Mesendoderm (in vitro differentiated cells): ENCODE results near the gene LYZL2.
"Not testable (repeated sequence)": the region's sequence is repeated elsewhere in the genome, so short reads cannot be mapped to it uniquely, and the experiment has no call there.

Experiments
- DNase-seq: peaks from one replicate; pipeline ENCODE4 v3.0.0; 2013
- H2AK5ac ChIP-seq: 2 replicates; pipeline ENCODE4 v1.6.1; 2013; ENCODE audit warnings: low read length, inconsistent platforms
- H2BK120ac ChIP-seq: 2 replicates; pipeline ENCODE4 v1.6.1; 2013; ENCODE audit warnings: low read depth, mild to moderate bottlenecking, low read length, moderate library complexity, mixed read lengths
- H2BK15ac ChIP-seq: replicated peaks from 2 replicates; pipeline ENCODE4 v1.6.1; 2013; ENCODE audit warnings: low read depth, mild to moderate bottlenecking, moderate library complexity
- H2BK5ac ChIP-seq: 2 replicates; pipeline ENCODE4 v1.6.1; 2013; ENCODE audit warnings: low read length, inconsistent platforms
- H3K18ac ChIP-seq: 2 replicates; pipeline ENCODE4 v1.6.1; 2013; ENCODE audit warnings: mild to moderate bottlenecking, low read length, mixed read lengths
- H3K23ac ChIP-seq: one replicate; pipeline ENCODE4 v1.6.1; 2013; ENCODE audit warnings: low read length
- H3K27ac ChIP-seq: 2 replicates; pipeline ENCODE4 v1.5.1; 2013; ENCODE audit warnings: low read depth, mild to moderate bottlenecking, inconsistent platforms, low read length, moderate library complexity
- H3K27me3 ChIP-seq: 2 replicates; pipeline ENCODE4 v1.6.1; 2013; ENCODE audit warnings: low read length, control low read depth, mild to moderate bottlenecking, inconsistent platforms; ENCODE audit not compliant: insufficient read depth, poor library complexity
- H3K36me3 ChIP-seq: 2 replicates; pipeline ENCODE4 v1.6.1; 2013; ENCODE audit warnings: low read length, inconsistent platforms; ENCODE audit not compliant: control insufficient read depth, insufficient read depth
- H3K4ac ChIP-seq: one replicate; pipeline ENCODE4 v1.6.1; 2013; ENCODE audit warnings: low read depth, mild to moderate bottlenecking, low read length, moderate library complexity
- H3K4me1 ChIP-seq: 2 replicates; pipeline ENCODE4 v1.6.1; 2013; ENCODE audit warnings: low read depth, low read length, inconsistent platforms; ENCODE audit not compliant: control insufficient read depth
- H3K4me2 ChIP-seq: 2 replicates; pipeline ENCODE4 v1.6.1; 2013; ENCODE audit warnings: low read length
- H3K4me3 ChIP-seq: 2 replicates; pipeline ENCODE4 v1.5.1; 2013; ENCODE audit warnings: mild to moderate bottlenecking, low read length
- H3K56ac ChIP-seq: one replicate; pipeline ENCODE4 v1.6.1; 2013; ENCODE audit warnings: low read length
- H3K79me1 ChIP-seq: 2 replicates; pipeline ENCODE4 v1.6.1; 2013; ENCODE audit warnings: low read length, inconsistent platforms
- H3K79me2 ChIP-seq: 2 replicates; pipeline ENCODE4 v1.6.1; 2013; ENCODE audit warnings: mild to moderate bottlenecking, low read length; ENCODE audit not compliant: control insufficient read depth, insufficient read depth
- H3K9ac ChIP-seq: 2 replicates; pipeline ENCODE4 v1.6.1; 2013; ENCODE audit warnings: low read length, inconsistent platforms
- H4K5ac ChIP-seq: one replicate; pipeline ENCODE4 v1.6.1; 2013; ENCODE audit warnings: low read length
- H4K8ac ChIP-seq: one replicate; pipeline ENCODE4 v1.6.1; 2013; ENCODE audit warnings: low read depth, mild to moderate bottlenecking, control low read depth, low read length, moderate library complexity
- WGBS: extraction: QIAGEN DNeasy Blood & Tissue Kit; methylation state at CpG from one replicate; pipeline ENCODE4 v1.1.7; 2013; ENCODE audit warnings: low lambda C conversion rate, missing lambda C conversion rate; ENCODE audit not compliant: insufficient coverage; ENCODE audit errors: extremely low coverage; 5-methylcytosine and 5-hydroxymethylcytosine counted together

Gene LYZL2

DNA sequence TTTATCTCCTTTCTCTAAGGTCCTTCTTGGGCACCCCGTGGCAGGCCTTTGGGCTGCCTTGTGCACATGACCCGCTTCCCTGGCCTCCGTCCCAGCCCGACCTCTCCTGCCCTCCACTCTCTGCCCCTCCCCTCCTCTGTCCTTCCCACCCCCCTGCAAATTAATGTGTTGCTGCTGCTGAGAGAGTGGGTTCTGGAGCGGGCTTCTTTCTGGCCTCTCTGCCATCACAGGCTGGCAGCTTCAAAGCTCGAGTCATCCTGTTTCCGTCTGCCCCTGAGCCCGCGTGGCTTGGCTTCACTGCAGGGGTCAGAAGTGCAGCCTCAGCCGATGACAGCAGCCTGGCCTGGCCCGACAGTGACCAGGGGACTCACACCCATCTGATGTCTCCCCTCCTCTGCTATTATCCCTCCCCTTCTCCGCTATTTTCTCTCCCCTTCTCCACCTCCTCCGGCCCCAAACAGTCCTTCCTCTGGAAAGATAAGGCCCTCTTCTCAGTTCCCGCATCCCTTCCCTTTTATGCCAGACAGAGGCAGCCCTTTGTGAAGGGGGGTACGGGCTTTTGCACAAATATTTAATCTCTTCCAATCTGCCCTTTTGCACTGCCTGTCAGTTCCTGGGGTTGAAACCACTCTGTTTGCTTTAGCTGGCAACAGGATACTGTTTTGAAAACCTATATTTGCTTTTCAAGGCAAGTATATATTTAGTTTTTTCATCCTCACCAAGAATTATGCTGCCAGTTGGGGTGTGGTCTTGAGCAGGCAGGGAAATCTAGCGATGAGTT lies 24.0 kb downstream of the LYZL2 start:
- H4K5ac ChIP-seq, H3K79me1 ChIP-seq, H2BK5ac ChIP-seq, H3K56ac ChIP-seq, H3K4me2 ChIP-seq, H2AK5ac ChIP-seq, H3K4me3 ChIP-seq, H2BK15ac ChIP-seq, H3K9ac ChIP-seq, H2BK120ac ChIP-seq, DNase-seq, H3K23ac ChIP-seq, H3K36me3 ChIP-seq, H3K18ac ChIP-seq, H3K4me1 ChIP-seq, H4K8ac ChIP-seq, H3K27me3 ChIP-seq, H3K79me2 ChIP-seq, H3K27ac ChIP-seq, H3K4ac ChIP-seq: not testable (repeated sequence)
- WGBS, result no CpG with 5 or more reads among the region's 16 CpGs

- Histone ChIP-seq H4K5ac (no peak overlapping the region), H3K4me3 (no peak overlapping the region), H3K18ac (no peak overlapping the region), H4K8ac (no peak overlapping the region), H2BK120ac (no peak overlapping the region), H3K4me2 (no peak overlapping the region), H2BK5ac (no peak overlapping the region), H3K79me1 (no peaks in the 10 kb centered on the region), H2AK5ac (no peak overlapping the region), H3K27me3 (no peaks in the 10 kb centered on the region), H3K27ac (no peak overlapping the region), H3K4me1 (no peaks in the 10 kb centered on the region), H3K9ac (no peak overlapping the region), H3K56ac (no peak overlapping the region), H3K79me2 (no peaks in the 10 kb centered on the region), H2BK15ac (no peak overlapping the region), H3K23ac (no peak overlapping the region), H3K4ac (no peak overlapping the region), H3K36me3 (no peaks in the 10 kb centered on the region)
- no peak for DNase-seq
- no CpG with 5 or more reads among the region's 3 CpGs for WGBS
Observed at GRCh38 chr10:30603589-30603988, 26.0 kb downstream of the LYZL2 start.

GRCh38 chr10:30602747-30603146 lies 26.8 kb downstream of the LYZL2 start:
- no peak overlapping the region for H3K4me2 ChIP-seq
- H2BK120ac ChIP-seq, result no peak overlapping the region
- peaks cover 2% of the 10 kb centered on the region for H3K4me1 ChIP-seq
- no peaks in the 10 kb centered on the region for H3K36me3 ChIP-seq
- no peak overlapping the region for H4K5ac ChIP-seq
- no peak overlapping the region for H2AK5ac ChIP-seq
- no peak overlapping the region for H3K4ac ChIP-seq
- no peak overlapping the region for H3K9ac ChIP-seq
- no peaks in the 10 kb centered on the region for H3K79me2 ChIP-seq
- no peak for DNase-seq
- no peaks in the 10 kb centered on the region for H3K79me1 ChIP-seq
- no peak overlapping the region for H2BK5ac ChIP-seq
- H2BK15ac ChIP-seq, result no peak overlapping the region
- no CpG with 5 or more reads among the region's 1 CpG for WGBS
- H3K23ac ChIP-seq, result no peak overlapping the region
- H3K56ac ChIP-seq, result no peak overlapping the region
- H3K4me3 ChIP-seq, result no peak overlapping the region
- no peak overlapping the region for H3K18ac ChIP-seq
- no peak overlapping the region for H3K27ac ChIP-seq
- H3K27me3 ChIP-seq, result no peaks in the 10 kb centered on the region
- H4K8ac ChIP-seq, result no peak overlapping the region

DNA sequence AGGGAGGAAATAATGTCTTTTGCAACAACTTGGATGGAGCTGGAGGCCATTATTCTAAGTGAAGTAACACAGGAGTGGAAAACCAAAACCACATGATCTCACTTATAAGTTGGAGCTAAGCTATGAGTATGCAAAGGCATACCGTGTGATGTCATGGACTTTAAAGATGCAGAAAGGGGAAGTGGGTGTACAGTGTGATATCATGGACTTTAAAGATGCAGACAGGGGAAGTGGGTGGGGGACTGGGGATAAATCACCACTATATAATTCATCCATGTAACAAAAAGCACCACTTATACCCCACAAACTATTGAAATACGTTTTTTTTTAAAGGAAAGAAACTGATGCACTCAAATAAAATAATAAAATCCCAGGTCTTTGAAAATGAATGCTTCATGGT lies 29.5 kb downstream of the LYZL2 start:
- Histone ChIP-seq H2BK120ac (no peak overlapping the region), H3K4me3 (no peak overlapping the region), H3K56ac (no peak overlapping the region), H3K79me2 (no peaks in the 10 kb centered on the region), H3K4ac (no peak overlapping the region), H4K5ac (no peak overlapping the region), H3K23ac (no peak overlapping the region), H2BK15ac (no peak overlapping the region), H3K4me2 (no peak overlapping the region), H3K18ac (no peak overlapping the region), H4K8ac (no peak overlapping the region), H2BK5ac (no peak overlapping the region), H3K27me3 (no peaks in the 10 kb centered on the region), H3K4me1 (peaks cover 4% of the 10 kb centered on the region), H3K9ac (no peak overlapping the region), H3K36me3 (no peaks in the 10 kb centered on the region), H2AK5ac (no peak overlapping the region), H3K27ac (no peak overlapping the region), H3K79me1 (no peaks in the 10 kb centered on the region)
- no CpG with 5 or more reads among the region's 2 CpGs for WGBS
- DNase-seq, result no peak

GRCh38 chr10:30598105-30598776 lies 31.3 kb downstream of the LYZL2 start:
- H3K4me3 ChIP-seq, result no peak overlapping the region
- no peak overlapping the region for H2BK15ac ChIP-seq
- no peak overlapping the region for H2AK5ac ChIP-seq
- no peaks in the 10 kb centered on the region for H3K27me3 ChIP-seq
- no peak overlapping the region for H4K8ac ChIP-seq
- peaks cover 4% of the 10 kb centered on the region for H3K4me1 ChIP-seq
- H2BK120ac ChIP-seq, result no peak overlapping the region
- no peaks in the 10 kb centered on the region for H3K79me2 ChIP-seq
- no peak overlapping the region for H3K4ac ChIP-seq
- H3K23ac ChIP-seq, result no peak overlapping the region
- no peak overlapping the region for H3K56ac ChIP-seq
- H3K36me3 ChIP-seq, result no peaks in the 10 kb centered on the region
- DNase-seq, result no peak
- no peaks in the 10 kb centered on the region for H3K79me1 ChIP-seq
- H4K5ac ChIP-seq, result no peak overlapping the region
- no CpG with 5 or more reads among the region's 8 CpGs for WGBS
- H3K4me2 ChIP-seq, result no peak overlapping the region
- H3K27ac ChIP-seq, result no peak overlapping the region
- no peak overlapping the region for H2BK5ac ChIP-seq
- peak overlapping the region; percentile 60 for H3K18ac ChIP-seq
- no peak overlapping the region for H3K9ac ChIP-seq
